GM06990 (cell line): ENCODE results near the gene LIPG.

ENCODE experiments used
- DNase-seq: peaks from one replicate; pipeline ENCODE4 v3.0.0-alpha.2; 2011; ENCODE audit not compliant: insufficient read length; ENCODE audit errors: extremely low read depth
- H3K27me3 ChIP-seq: replicated peaks from 2 replicates; pipeline ENCODE4 v1.6.0; 2011; ENCODE audit warnings: low read length; ENCODE audit not compliant: control insufficient read depth, insufficient read depth
- H3K36me3 ChIP-seq: 2 replicates; pipeline ENCODE4 v1.5.1; 2011; ENCODE audit warnings: low read length; ENCODE audit not compliant: control insufficient read depth, insufficient read depth
- H3K4me3 ChIP-seq: replicated peaks from 2 replicates; pipeline ENCODE4 v1.5.1; 2011; ENCODE audit warnings: low read depth, mild to moderate bottlenecking, control low read depth, low read length
- TF ChIP-seq, protein P1 (sequence below): IDR thresholded peaks from 2 replicates; pipeline ENCODE4 v1.5.1; 2011; ENCODE audit warnings: low read length, control low read depth, mild to moderate bottlenecking, inconsistent platforms; ENCODE audit not compliant: insufficient read depth, poor library complexity, severe bottlenecking

LIPG gene

GRCh38 chr18:49590608-49591007, 28.8 kb downstream of the LIPG start:
- TF ChIP-seq, protein P1, sequence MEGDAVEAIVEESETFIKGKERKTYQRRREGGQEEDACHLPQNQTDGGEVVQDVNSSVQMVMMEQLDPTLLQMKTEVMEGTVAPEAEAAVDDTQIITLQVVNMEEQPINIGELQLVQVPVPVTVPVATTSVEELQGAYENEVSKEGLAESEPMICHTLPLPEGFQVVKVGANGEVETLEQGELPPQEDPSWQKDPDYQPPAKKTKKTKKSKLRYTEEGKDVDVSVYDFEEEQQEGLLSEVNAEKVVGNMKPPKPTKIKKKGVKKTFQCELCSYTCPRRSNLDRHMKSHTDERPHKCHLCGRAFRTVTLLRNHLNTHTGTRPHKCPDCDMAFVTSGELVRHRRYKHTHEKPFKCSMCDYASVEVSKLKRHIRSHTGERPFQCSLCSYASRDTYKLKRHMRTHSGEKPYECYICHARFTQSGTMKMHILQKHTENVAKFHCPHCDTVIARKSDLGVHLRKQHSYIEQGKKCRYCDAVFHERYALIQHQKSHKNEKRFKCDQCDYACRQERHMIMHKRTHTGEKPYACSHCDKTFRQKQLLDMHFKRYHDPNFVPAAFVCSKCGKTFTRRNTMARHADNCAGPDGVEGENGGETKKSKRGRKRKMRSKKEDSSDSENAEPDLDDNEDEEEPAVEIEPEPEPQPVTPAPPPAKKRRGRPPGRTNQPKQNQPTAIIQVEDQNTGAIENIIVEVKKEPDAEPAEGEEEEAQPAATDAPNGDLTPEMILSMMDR, result no peak
- DNase-seq, result no peak
- no peak overlapping the region for H3K4me3 ChIP-seq
- no peaks in the 10 kb centered on the region for H3K27me3 ChIP-seq
- no peaks in the 10 kb centered on the region for H3K36me3 ChIP-seq

GRCh38 chr18:49591271-49591670, 29.4 kb downstream of the LIPG start:
- Histone ChIP-seq H3K36me3 (no peaks in the 10 kb centered on the region), H3K4me3 (no peak overlapping the region), H3K27me3 (no peaks in the 10 kb centered on the region)
- TF ChIP-seq, protein P1, result no peak
- DNase-seq, result no peak

DNA sequence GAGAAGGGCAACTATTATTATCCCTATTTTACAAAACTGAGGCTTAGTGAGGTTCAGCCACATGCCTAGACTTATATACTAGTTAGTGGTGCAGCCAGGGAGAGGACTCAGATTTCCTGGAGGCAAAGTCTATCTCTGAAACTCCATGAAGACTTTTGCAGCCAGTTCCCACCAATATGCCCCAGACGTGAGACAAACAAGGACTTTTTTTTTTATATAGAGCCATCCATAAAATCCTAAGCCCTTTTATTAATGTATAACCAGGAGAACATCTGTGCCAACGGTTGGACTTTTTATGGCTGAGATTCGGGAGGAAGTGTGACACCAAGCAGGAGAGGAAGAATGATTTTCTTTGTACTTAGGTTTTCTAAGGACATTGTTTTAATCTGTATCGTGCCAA, 29.9 kb downstream of the LIPG start:
- Histone ChIP-seq H3K27me3 (no peaks in the 10 kb centered on the region), H3K36me3 (no peaks in the 10 kb centered on the region), H3K4me3 (no peak overlapping the region)
- TF ChIP-seq, protein P1, result no peak
- no peak for DNase-seq

- Histone ChIP-seq H3K27me3 (no peaks in the 10 kb centered on the region; the same call in 1 of the 2 replicates), H3K4me3 (no peak overlapping the region), H3K36me3 (no peaks in the 10 kb centered on the region)
- no peak for DNase-seq
- TF ChIP-seq, protein P1, result no peak
Measured at GRCh38 chr18:49596687-49597086, 34.8 kb downstream of the LIPG start.

GRCh38 chr18:49597157-49597931, 35.5 kb downstream of the LIPG start:
- Histone ChIP-seq H3K36me3 (no peaks in the 10 kb centered on the region), H3K27me3 (no peaks in the 10 kb centered on the region; the same call in 1 of the 2 replicates), H3K4me3 (no peak overlapping the region)
- TF ChIP-seq, protein P1, result no peak
- DNase-seq, result no peak
